ENCODE data around the gene VPS50.
A peak's percentile ranks its signal among the peaks of the same experiment; 100 is the strongest.
"Not testable (repeated sequence)": the region's sequence is repeated elsewhere in the genome, so short reads cannot be mapped to it uniquely, and the experiment has no call there.

Gene VPS50

GRCh38 chr7:93331706-93332105, 99.5 kb downstream of the VPS50 start:
- DNase-seq (ENCODE audit: low spot score) = no peak

GRCh38 chr7:93332172-93332571, 100.0 kb downstream of the VPS50 start:
- DNase-seq (ENCODE audit: low spot score) = no peak

- no peak for DNase-seq (ENCODE audit: low spot score)
Observed at GRCh38 chr7:93337052-93337451, 104.9 kb downstream of the VPS50 start.

- DNase-seq (ENCODE audit: low spot score) = not testable (repeated sequence)
Observed at GRCh38 chr7:93342178-93342577, 110.0 kb downstream of the VPS50 start.

GRCh38 chr7:93350338-93350737, 118.2 kb downstream of the VPS50 start:
- DNase-seq (ENCODE audit: low spot score) = no peak

- DNase-seq (ENCODE audit: low spot score) = no peak
Observed at GRCh38 chr7:93352881-93353280, 120.7 kb downstream of the VPS50 start.

GRCh38 chr7:93354815-93355214, 122.6 kb downstream of the VPS50 start:
- DNase-seq (ENCODE audit: low spot score) = no peak

GRCh38 chr7:93359520-93360198, 127.5 kb downstream of the VPS50 start:
- no peak for DNase-seq (ENCODE audit: low spot score)

GRCh38 chr7:93361853-93362252, 129.7 kb downstream of the VPS50 start:
- DNase-seq (ENCODE audit: low spot score) = no peak

GRCh38 chr7:93364806-93365205, 132.6 kb downstream of the VPS50 start:
- DNase-seq (ENCODE audit: low spot score) = no peak

GRCh38 chr7:93365341-93365740, 133.2 kb downstream of the VPS50 start:
- DNase-seq (ENCODE audit: low spot score) = no peak

- DNase-seq (ENCODE audit: low spot score) = no peak
Observed at GRCh38 chr7:93366816-93367215, 134.7 kb downstream of the VPS50 start.

GRCh38 chr7:93367254-93367653, 135.1 kb downstream of the VPS50 start:
- DNase-seq (ENCODE audit: low spot score) = no peak

- DNase-seq (ENCODE audit: low spot score) = not testable (repeated sequence)
Observed at GRCh38 chr7:93370937-93371336, 138.8 kb downstream of the VPS50 start.

- DNase-seq (ENCODE audit: low spot score) = no peak
Observed at GRCh38 chr7:93373537-93373936, 141.4 kb downstream of the VPS50 start.

GRCh38 chr7:93374345-93374940, 142.3 kb downstream of the VPS50 start:
- DNase-seq (ENCODE audit: low spot score) = peak; percentile 20

GRCh38 chr7:93375603-93376002, 143.4 kb downstream of the VPS50 start:
- no peak for DNase-seq (ENCODE audit: low spot score)

- no peak for DNase-seq (ENCODE audit: low spot score)
Observed at GRCh38 chr7:93378131-93378760, 146.1 kb downstream of the VPS50 start.

- DNase-seq (ENCODE audit: low spot score) = no peak
Observed at GRCh38 chr7:93382362-93382761, 150.2 kb downstream of the VPS50 start.

GRCh38 chr7:93390660-93391059, 158.5 kb downstream of the VPS50 start:
- no peak for DNase-seq (ENCODE audit: low spot score)

- DNase-seq (ENCODE audit: low spot score) = no peak
Observed at GRCh38 chr7:93392984-93393383, 160.8 kb downstream of the VPS50 start.

- DNase-seq (ENCODE audit: low spot score) = no peak
Observed at GRCh38 chr7:93399642-93400041, 167.5 kb downstream of the VPS50 start.

GRCh38 chr7:93402944-93403343, 170.8 kb downstream of the VPS50 start:
- DNase-seq (ENCODE audit: low spot score) = no peak

GRCh38 chr7:93407239-93407638, 175.1 kb downstream of the VPS50 start:
- DNase-seq (ENCODE audit: low spot score) = no peak

Measured in HuH-7 (cell line).